Stimulated activated CD8-positive, alpha-beta memory T cell treated with anti-CD3 and anti-CD28 coated beads, Interleukin-15, amount 100 ng/mL, for 1 hour (primary cell): ENCODE data around the gene PDXK.

ENCODE experiments used
- DNase-seq: peaks from one replicate; pipeline ENCODE4 v3.0.0-alpha.2; 2020; ENCODE audit warnings: low read depth

PDXK gene

DNA sequence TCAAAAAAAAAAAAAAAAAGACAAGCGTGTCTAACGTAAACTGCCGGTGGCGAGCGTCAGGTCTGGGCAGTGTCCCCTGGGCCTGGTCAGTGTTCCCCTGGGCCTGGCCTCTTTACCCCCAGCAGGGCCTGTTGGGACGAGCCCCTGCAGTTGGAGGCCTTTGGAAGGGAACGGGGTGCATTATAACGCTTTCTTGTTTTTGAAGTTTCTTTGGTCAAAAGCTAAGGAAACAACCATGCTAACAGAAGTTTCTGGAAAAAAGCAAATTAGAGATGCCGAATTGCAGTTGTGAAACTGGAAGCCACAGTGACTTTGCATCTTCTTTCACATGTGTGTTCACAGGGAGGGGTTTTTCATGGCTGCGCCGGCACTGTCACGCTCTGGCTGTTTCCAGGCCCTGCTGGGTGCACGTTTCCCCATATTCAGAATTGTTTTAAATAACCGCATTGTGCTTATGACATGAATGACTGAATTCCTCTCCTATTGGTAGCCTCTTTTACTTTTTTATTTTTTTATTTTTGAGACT, 86.4 kb downstream of the PDXK start:
- no peak for DNase-seq

DNA sequence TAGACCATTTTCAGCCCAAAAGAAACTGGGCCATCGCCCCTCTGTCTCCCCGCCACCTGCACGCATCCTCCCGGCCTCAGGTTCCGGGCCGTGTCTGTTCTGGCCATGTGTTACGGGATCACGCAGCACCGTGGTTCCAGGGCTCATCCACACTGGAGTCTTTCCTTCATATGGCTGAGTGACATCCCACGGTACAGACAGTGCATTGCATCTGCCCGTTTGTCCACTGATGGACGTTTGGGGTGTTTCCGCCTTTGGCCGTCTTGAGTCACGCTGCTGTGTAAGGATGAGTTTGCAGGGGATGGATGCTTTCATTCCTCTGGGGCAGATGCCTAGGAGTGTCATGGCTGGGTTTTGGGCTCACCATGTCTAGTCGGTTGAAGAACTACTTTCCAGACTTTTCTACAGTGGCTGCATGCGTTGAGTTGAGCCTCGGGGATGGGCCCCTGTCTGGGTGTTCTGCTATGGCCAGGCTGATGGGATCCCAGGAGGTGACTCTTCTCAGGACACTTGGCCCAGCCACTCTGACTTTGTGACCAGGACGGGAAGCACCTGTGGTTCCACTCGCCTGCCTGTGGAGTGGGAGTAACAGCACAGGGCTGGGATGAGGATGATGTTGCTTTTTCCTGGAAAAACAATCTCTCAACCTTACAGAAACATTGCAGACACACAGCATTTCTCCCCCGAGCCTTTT, 87.2 kb downstream of the PDXK start:
- no peak for DNase-seq

DNA sequence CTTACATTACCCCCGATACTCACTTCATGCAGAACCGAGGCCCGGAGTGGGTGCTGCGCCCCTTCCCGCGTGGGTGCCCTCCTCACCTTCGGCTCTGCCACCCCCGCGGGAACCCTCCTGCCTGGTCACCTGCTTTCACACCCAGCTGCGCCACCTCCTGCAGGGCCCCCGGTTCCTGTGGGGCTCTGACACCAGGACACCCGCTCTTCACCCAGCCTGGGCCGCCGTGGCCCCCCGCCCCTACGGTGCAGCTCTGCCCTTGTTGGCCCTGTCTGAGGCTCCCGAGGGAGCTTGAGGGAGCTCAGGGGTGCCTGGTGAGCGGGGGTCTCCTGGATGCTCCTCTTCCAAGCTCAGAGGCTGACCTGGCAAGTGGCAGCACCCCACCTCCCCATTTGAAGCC, 89.4 kb downstream of the PDXK start:
- no peak for DNase-seq

DNA sequence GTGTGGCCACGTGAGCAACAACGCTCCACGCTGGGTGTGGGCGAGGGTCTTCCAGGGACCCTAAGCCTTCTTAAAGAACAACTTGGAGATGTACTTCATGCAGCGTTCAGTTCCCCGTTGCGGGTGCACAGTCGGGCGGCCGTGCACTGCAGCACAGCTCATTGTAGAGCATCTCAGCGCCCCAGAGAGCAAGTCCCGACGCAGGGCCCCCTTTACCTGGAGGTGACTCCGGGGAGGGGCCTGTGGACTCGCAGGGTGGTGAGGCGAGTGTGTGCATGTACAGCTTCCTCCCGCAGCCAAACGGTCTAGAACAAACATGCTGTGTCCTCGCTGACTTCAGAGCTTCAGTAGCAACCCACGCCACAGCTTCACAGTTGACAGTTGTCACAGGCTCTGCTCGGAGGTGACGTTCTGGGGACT, 89.9 kb downstream of the PDXK start:
- no peak for DNase-seq

DNA sequence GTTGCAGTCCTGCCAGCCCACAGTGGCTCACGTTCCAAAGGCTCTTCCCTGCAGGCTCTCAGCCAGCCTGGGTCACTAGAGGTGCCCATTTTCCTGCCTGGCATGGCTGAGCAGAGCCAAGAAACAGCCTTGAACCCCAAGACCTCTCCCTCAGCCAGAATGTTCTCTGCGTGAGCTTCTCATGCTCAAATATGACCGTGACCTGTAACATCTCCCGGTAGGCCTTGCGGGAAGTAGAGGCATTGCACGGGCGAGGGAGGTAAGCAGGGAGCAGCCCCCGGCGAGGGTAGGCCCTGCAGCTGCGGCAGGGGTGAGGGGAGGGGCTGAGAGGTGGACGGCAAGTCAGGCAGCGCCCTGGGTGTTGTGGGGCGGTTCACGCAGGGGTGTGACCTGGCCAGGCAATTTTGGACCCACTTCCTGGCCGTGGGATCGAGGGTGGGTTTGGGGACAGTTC, 90.4 kb downstream of the PDXK start:
- DNase-seq = no peak

DNA sequence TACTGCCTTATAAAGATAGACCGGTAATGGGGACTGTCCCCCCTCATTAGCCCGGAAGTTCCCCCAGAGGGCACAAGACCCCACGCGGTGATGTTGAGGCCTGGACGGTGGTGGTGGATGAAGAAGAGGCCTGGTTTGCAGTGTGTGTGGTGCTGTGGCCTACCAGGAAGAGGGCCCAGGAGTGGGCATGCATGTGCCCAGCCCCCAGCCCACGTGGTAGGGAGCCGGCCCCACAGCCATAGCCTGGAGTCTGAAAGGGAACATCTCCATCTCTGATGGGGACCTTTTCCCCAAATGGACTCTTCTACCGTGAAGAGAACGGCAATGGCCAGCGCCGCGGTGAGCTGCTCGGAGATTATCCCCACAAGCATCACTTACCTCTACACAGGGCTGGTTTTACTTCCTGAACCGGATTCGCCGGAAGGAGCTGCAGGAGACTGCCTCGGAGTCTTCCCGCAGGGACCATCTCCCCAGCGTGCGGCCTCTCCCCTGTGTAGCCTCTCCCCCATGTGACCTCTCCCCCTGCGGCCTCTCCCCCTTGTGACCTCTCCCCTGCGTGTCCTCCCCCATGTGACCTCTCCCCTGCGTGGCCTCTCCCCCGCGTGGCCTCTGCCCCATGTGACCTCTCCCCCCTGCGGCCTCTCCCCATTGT, 91.0 kb downstream of the PDXK start:
- DNase-seq = no peak

DNA sequence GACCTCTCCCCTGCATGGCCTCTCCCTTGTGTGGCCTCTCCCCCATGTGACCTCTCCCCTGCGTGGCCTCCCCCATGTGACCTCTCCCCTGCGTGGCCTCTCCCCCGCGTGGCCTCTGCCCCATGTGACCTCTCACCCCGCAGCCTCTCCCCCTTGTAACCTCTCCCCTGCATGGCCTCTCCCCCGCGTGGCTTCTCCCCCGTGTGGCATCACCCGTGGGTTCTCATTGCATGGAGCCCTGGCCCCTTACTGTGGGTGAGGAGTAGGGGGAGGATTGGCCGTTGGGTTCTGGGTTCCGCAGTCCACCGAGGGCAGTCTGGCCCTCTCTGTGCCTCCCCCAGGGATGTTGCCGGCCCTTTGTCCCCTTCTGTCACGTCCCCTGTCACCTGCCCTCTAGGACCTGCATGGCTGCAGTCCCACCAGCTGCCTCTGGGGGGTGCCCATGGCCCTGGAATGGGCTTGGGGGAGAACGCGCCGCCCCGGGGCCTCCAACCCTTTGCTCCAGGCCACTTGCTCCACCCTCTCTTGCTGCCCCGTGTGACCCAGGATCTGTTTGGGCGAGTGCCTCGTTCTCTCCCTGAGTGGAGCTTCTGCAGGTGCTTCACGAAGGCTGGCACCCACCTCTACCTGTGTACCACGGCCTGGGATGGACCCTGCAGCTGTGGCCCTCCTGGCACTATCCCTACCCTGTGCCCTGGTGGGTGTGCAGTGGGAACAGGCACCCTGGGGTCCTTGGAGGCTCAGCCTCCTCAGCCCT, 91.8 kb downstream of the PDXK start:
- peak; percentile 89 for DNase-seq

DNA sequence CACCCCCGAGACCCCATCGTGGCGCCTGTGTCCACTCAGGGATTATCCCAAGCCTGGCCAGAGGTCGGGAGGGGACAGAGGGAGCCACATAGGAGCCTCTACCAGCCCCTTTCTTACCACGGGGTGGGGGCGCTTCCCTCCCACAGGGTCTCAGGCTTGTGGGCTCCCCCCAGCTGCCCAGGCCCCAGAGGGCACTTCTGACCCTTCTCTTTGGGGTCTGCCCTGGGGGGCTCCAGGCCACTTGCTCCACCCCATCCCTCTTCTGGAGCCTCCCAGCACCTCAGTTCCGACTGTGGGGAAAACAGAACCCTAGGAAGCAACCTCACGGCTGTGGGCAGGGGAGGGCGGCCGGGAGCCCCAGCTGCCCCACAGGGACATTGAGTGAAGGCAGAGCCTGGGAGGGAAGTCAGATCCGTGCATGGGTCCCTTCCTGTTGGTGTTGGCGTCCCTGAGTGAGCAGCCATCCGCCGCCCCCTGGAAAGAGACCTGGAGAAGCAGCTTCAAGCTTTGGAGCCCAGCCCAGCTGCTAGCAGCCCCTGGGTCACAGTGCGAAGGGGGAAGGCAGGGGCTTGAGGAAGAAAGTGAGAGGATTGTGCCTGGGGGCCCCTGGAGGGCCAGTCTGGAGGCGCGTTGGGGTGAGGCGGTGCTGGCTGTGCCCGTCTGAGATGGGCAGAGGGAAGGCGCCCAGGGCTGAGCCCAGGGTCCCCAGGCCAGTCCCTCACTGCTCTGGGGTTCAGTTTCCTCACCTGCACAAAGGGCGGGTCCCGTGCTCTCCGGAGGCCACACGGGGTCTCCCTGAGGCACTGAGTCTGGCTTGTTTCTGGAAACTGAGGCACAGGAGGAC, 92.6 kb downstream of the PDXK start:
- DNase-seq = no peak
